ENCODE measurements around the gene CCDC88B.

The CCDC88B gene

GRCh38 chr11:64384028-64384737 is 44.2 kb downstream of the CCDC88B start:
- DNase-seq (ENCODE audit: insufficient read length), result no peak
- no peak for FAIRE-seq
- TF ChIP-seq POLR2AphosphoS5 (IDR thresholded peaks at IDR 0.05; ENCODE audit: low read depth, low read length) (no peak), TAF1 (IDR thresholded peaks at IDR 0.05; ENCODE audit: borderline replicate concordance, low read depth, low read length) (no peak), POLR2A (IDR thresholded peaks at IDR 0.05; ENCODE audit: low read depth, low read length) (no peak)

- TF ChIP-seq POLR2A (IDR thresholded peaks at IDR 0.05; ENCODE audit: low read depth, low read length) (no peak), POLR2AphosphoS5 (IDR thresholded peaks at IDR 0.05; ENCODE audit: low read depth, low read length) (no peak), TAF1 (IDR thresholded peaks at IDR 0.05; ENCODE audit: borderline replicate concordance, low read depth, low read length) (no peak)
- no peak for DNase-seq (ENCODE audit: insufficient read length)
- FAIRE-seq, result no peak
Observed at GRCh38 chr11:64384981-64385944, 45.3 kb downstream of the CCDC88B start.

GRCh38 chr11:64385945-64386704 is 46.1 kb downstream of the CCDC88B start:
- TF ChIP-seq POLR2A (IDR thresholded peaks at IDR 0.05; ENCODE audit: low read depth, low read length), result no peak
- FAIRE-seq (no peak), DNase-seq (ENCODE audit: insufficient read length) (no peak)

GRCh38 chr11:64387916-64388315 is 47.9 kb downstream of the CCDC88B start:
- FAIRE-seq (no peak), DNase-seq (ENCODE audit: insufficient read length) (no peak)
- no peak for TF ChIP-seq POLR2A (IDR thresholded peaks at IDR 0.05; ENCODE audit: low read depth, low read length)
- TF ChIP-seq POLR2AphosphoS5 (IDR thresholded peaks at IDR 0.05; ENCODE audit: low read depth, low read length), result no peak
- no peak for TF ChIP-seq TAF1 (IDR thresholded peaks at IDR 0.05; ENCODE audit: borderline replicate concordance, low read depth, low read length)

- no peak for DNase-seq (ENCODE audit: insufficient read length)
- TF ChIP-seq POLR2A (IDR thresholded peaks at IDR 0.05; ENCODE audit: low read depth, low read length) (no peak), TAF1 (IDR thresholded peaks at IDR 0.05; ENCODE audit: borderline replicate concordance, low read depth, low read length) (no peak), POLR2AphosphoS5 (IDR thresholded peaks at IDR 0.05; ENCODE audit: low read depth, low read length) (no peak)
- FAIRE-seq, result no peak
Observed at GRCh38 chr11:64388894-64389293, 48.9 kb downstream of the CCDC88B start.

GRCh38 chr11:64389851-64390250 is 49.8 kb downstream of the CCDC88B start:
- FAIRE-seq, result no peak
- DNase-seq (ENCODE audit: insufficient read length), result no peak
- no peak for TF ChIP-seq TAF1 (IDR thresholded peaks at IDR 0.05; ENCODE audit: borderline replicate concordance, low read depth, low read length)
- no peak for TF ChIP-seq POLR2A (IDR thresholded peaks at IDR 0.05; ENCODE audit: low read depth, low read length)
- no peak for TF ChIP-seq POLR2AphosphoS5 (IDR thresholded peaks at IDR 0.05; ENCODE audit: low read depth, low read length)

GRCh38 chr11:64390558-64390957 is 50.6 kb downstream of the CCDC88B start:
- DNase-seq (ENCODE audit: insufficient read length) (no peak), FAIRE-seq (no peak)
- TF ChIP-seq POLR2A (IDR thresholded peaks at IDR 0.05; ENCODE audit: low read depth, low read length) (no peak), POLR2AphosphoS5 (IDR thresholded peaks at IDR 0.05; ENCODE audit: low read depth, low read length) (no peak), TAF1 (IDR thresholded peaks at IDR 0.05; ENCODE audit: borderline replicate concordance, low read depth, low read length) (no peak)

- TF ChIP-seq TAF1 (IDR thresholded peaks at IDR 0.05; ENCODE audit: borderline replicate concordance, low read depth, low read length) (no peak), POLR2AphosphoS5 (IDR thresholded peaks at IDR 0.05; ENCODE audit: low read depth, low read length) (no peak), POLR2A (IDR thresholded peaks at IDR 0.05; ENCODE audit: low read depth, low read length) (no peak)
- DNase-seq (ENCODE audit: insufficient read length) (no peak), FAIRE-seq (no peak)
Observed at GRCh38 chr11:64391839-64392238, 51.8 kb downstream of the CCDC88B start.

- TF ChIP-seq TAF1 (IDR thresholded peaks at IDR 0.05; ENCODE audit: borderline replicate concordance, low read depth, low read length), result no peak
- no peak for TF ChIP-seq POLR2AphosphoS5 (IDR thresholded peaks at IDR 0.05; ENCODE audit: low read depth, low read length)
- no peak for TF ChIP-seq POLR2A (IDR thresholded peaks at IDR 0.05; ENCODE audit: low read depth, low read length)
- no peak for FAIRE-seq
- no peak for DNase-seq (ENCODE audit: insufficient read length)
Observed at GRCh38 chr11:64395545-64396078, 55.6 kb downstream of the CCDC88B start.

- TF ChIP-seq POLR2AphosphoS5 (IDR thresholded peaks at IDR 0.05; ENCODE audit: low read depth, low read length), result no peak
- TF ChIP-seq TAF1 (IDR thresholded peaks at IDR 0.05; ENCODE audit: borderline replicate concordance, low read depth, low read length), result no peak
- TF ChIP-seq POLR2A (IDR thresholded peaks at IDR 0.05; ENCODE audit: low read depth, low read length), result no peak
- FAIRE-seq, result no peak
Observed at GRCh38 chr11:64396079-64396591, 56.1 kb downstream of the CCDC88B start.

GRCh38 chr11:64400102-64400501 is 60.1 kb downstream of the CCDC88B start:
- no peak for FAIRE-seq
- no peak for DNase-seq (ENCODE audit: insufficient read length)

More at GRCh38 chr11:64396079-64396591, 56.1 kb downstream of the CCDC88B start:
- no peak for DNase-seq (ENCODE audit: insufficient read length)

More at GRCh38 chr11:64400102-64400501, 60.1 kb downstream of the CCDC88B start:
- no peak for TF ChIP-seq POLR2A (IDR thresholded peaks at IDR 0.05; ENCODE audit: low read depth, low read length)
- no peak for TF ChIP-seq TAF1 (IDR thresholded peaks at IDR 0.05; ENCODE audit: borderline replicate concordance, low read depth, low read length)
- no peak for TF ChIP-seq POLR2AphosphoS5 (IDR thresholded peaks at IDR 0.05; ENCODE audit: low read depth, low read length)
